ENCODE measurements around the gene ALK. TPM values are rescaled to one million over a fixed set of nuclear protein-coding genes. Genes with fewer than 3 reads are reported as not detected.
A peak's percentile ranks its signal among the peaks of the same experiment; 100 is the strongest.

Gene ALK
- polyA plus RNA-seq, 2 of the 4 experiments (the other 2 are of a cell fraction), result not detected

GRCh38 chr2:29159125-29159524 is 762.3 kb downstream of the ALK start:
- 60% methylated on average over 1 of the region's 1 CpG for WGBS (ENCODE audit: missing lambda C conversion rate)
- H3K4me1 ChIP-seq, result peaks cover 8% of the 10 kb centered on the region; the same call in 2 of the 3 replicates
- no peak for FAIRE-seq
- H3K4me3 ChIP-seq, result no peak overlapping the region
- no peak overlapping the region for H3K27ac ChIP-seq
- TF ChIP-seq KDM1A (IDR thresholded peaks at IDR 0.05; ENCODE audit: low read depth), result no peak
- TF ChIP-seq CHD2 (IDR thresholded peaks at IDR 0.05; ENCODE audit: low read length, partially characterized antibody), result no peak
- ChIA-PET POLR2A (no interaction called here), CTCF (no interaction called here)
- no peak for DNase-seq (ENCODE audit: low read depth in 1 of 2, low spot score in 1 of 2)
- no peak for ATAC-seq
- no peak overlapping the region for H3K4me2 ChIP-seq
- H3K9me3 ChIP-seq, result no peaks in the 10 kb centered on the region

- no peak overlapping the region for H3K4me2 ChIP-seq
- no peaks in the 10 kb centered on the region for H3K4me1 ChIP-seq
- TF ChIP-seq TP53 (CRISPR knock-in tag; IDR thresholded peaks at IDR 0.05), result no peak
- TF ChIP-seq REST (IDR thresholded peaks at IDR 0.05), result no peak
- TF ChIP-seq HOXB13 (CRISPR knock-in tag; IDR thresholded peaks at IDR 0.05; ENCODE audit: low read depth), result no peak
- no peak for TF ChIP-seq HOXA7 (CRISPR knock-in tag; IDR thresholded peaks at IDR 0.05)
- ChIA-PET CTCF (interaction anchor here (0.7 kb wide), 1 partner anchor 61 kb away, joined by 3 read pairs; no protein-coding TSS in a partner anchor), POLR2A (no interaction called here)
- FAIRE-seq (no peak), DNase-seq (ENCODE audit: low read depth in 1 of 2, low spot score in 1 of 2) (no peak), ATAC-seq (no peak)
- H3K4me3 ChIP-seq, result no peak overlapping the region
- H3K27ac ChIP-seq, result no peak overlapping the region
- no peaks in the 10 kb centered on the region for H3K9me3 ChIP-seq
- 90% methylated on average over 4 of the region's 4 CpGs for WGBS (ENCODE audit: missing lambda C conversion rate)
Measured at GRCh38 chr2:29157131-29157530, 764.3 kb downstream of the ALK start.

- Histone ChIP-seq H3K4me1 (no peaks in the 10 kb centered on the region), H3K27ac (no peak overlapping the region), H3K4me2 (no peak overlapping the region), H3K9me3 (no peaks in the 10 kb centered on the region), H3K4me3 (no peak overlapping the region)
- 89% methylated on average over 2 of the region's 2 CpGs for WGBS (ENCODE audit: missing lambda C conversion rate)
- FAIRE-seq (no peak), ATAC-seq (peak in 1 of 2 experiments; percentile 26; a peak in 1 of 6 replicates), DNase-seq (ENCODE audit: low read depth in 1 of 2, low spot score in 1 of 2) (no peak)
- TF ChIP-seq CHD4 (IDR thresholded peaks at IDR 0.05; ENCODE audit: borderline replicate concordance) (no peak), RAD21 (conservative IDR thresholded peaks at IDR 0.05 in 1 of 2, IDR thresholded peaks at IDR 0.05 in 1 of 2) (no peak), CHD2 (IDR thresholded peaks at IDR 0.05; ENCODE audit: low read length, partially characterized antibody) (no peak), BHLHE40 (IDR thresholded peaks at IDR 0.05; ENCODE audit: low read depth, low read length) (no peak), ZC3H11A (IDR thresholded peaks at IDR 0.05) (no peak), PBX3 (IDR thresholded peaks at IDR 0.05) (no peak), HEYL (CRISPR knock-in tag; IDR thresholded peaks at IDR 0.05) (no peak), TP53 (CRISPR knock-in tag; IDR thresholded peaks at IDR 0.05) (no peak), CBX8 (IDR thresholded peaks at IDR 0.05) (no peak), NFE2L2 (conservative IDR thresholded peaks at IDR 0.05; ENCODE audit: low read length) (no peak), FOSB (CRISPR knock-in tag; IDR thresholded peaks at IDR 0.05) (no peak), EHMT2 (IDR thresholded peaks at IDR 0.05; ENCODE audit: low read depth) (no peak), KDM1A (IDR thresholded peaks at IDR 0.05; ENCODE audit: low read depth) (no peak), MAFK (IDR thresholded peaks at IDR 0.05; ENCODE audit: partially characterized antibody) (no peak), JUNB (IDR thresholded peaks at IDR 0.05) (no peak), POLR2AphosphoS2 (conservative IDR thresholded peaks at IDR 0.05; ENCODE audit: low read length) (no peak), ATOH8 (CRISPR knock-in tag; IDR thresholded peaks at IDR 0.05; ENCODE audit: low read depth) (no peak), NR3C1 (IDR thresholded peaks at IDR 0.05) (no peak), RNF2 (IDR thresholded peaks at IDR 0.05; ENCODE audit: borderline replicate concordance, low read depth) (no peak), ZFP36 (IDR thresholded peaks at IDR 0.05; ENCODE audit: borderline replicate concordance, partially characterized antibody) (no peak)
- CTCF ChIA-PET, result interaction anchor here (1.0 kb wide), 1 partner anchor 10 kb away, joined by 3 read pairs; no protein-coding TSS in a partner anchor
- POLR2A ChIA-PET, result no interaction called here
Measured at GRCh38 chr2:29155578-29155977, 765.8 kb downstream of the ALK start.

Measured in A549 (cell line).